Breast epithelium (tissue), 3 donors: ENCODE results near the gene LRRC8C.

ENCODE experiments used
- POLR2A ChIP-seq: fragments of 450-650 bp; IDR thresholded peaks from one replicate; pipeline ENCODE4 v1.6.1; 2016; ENCODE audit warnings: antibody characterized with exemption, mild to moderate bottlenecking, moderate library complexity
- POLR2AphosphoS5 ChIP-seq, 3 donors: sonication (generic); formaldehyde crosslinking; IDR thresholded peaks; one replicate each; pipeline ENCODE4 v1.6.1; 2017; ENCODE audit warnings: antibody characterized with exemption in 3 of 3

GRCh38 chr1:89640440-89640839 is 7.5 kb downstream of the LRRC8C start:
- TF ChIP-seq POLR2A (no peak), POLR2AphosphoS5 (IDR thresholded peaks at IDR 0.05) (no peak)
